ENCODE results near the gene PLPP1.
"Not testable (repeated sequence)": the region's sequence is repeated elsewhere in the genome, so short reads cannot be mapped to it uniquely, and the experiment has no call there.

Gene PLPP1

GRCh38 chr5:55547781-55548180 is 13.0 kb upstream of the PLPP1 start:
- in situ Hi-C loops (cut with MboI; ENCODE audit: low sequenced_read_pairs), result no loop called here

- in situ Hi-C loops (cut with MboI; ENCODE audit: low sequenced_read_pairs), result no loop called here
These were observed 12.2 kb upstream of the PLPP1 start for GRCh38 chr5:55546947-55547346.

GRCh38 chr5:55544341-55544740 is 9.6 kb upstream of the PLPP1 start:
- in situ Hi-C loops (cut with MboI; ENCODE audit: low sequenced_read_pairs), result no loop called here

GRCh38 chr5:55541056-55541635 is 6.4 kb upstream of the PLPP1 start:
- in situ Hi-C loops (cut with MboI; ENCODE audit: low sequenced_read_pairs), result no loop called here

- in situ Hi-C loops (cut with MboI; ENCODE audit: low sequenced_read_pairs), result no loop called here
These were observed 5.8 kb upstream of the PLPP1 start for GRCh38 chr5:55540525-55540924.

GRCh38 chr5:55540024-55540423 is 5.3 kb upstream of the PLPP1 start:
- in situ Hi-C loops (cut with MboI; ENCODE audit: low sequenced_read_pairs), result no loop called here

- in situ Hi-C loops (cut with MboI; ENCODE audit: low sequenced_read_pairs), result no loop called here
These were observed 3.9 kb upstream of the PLPP1 start for GRCh38 chr5:55538661-55539060.

- in situ Hi-C loops (cut with MboI; ENCODE audit: low sequenced_read_pairs), result not testable (repeated sequence)
These were observed 2.6 kb upstream of the PLPP1 start for GRCh38 chr5:55537315-55537714.

- in situ Hi-C loops (cut with MboI; ENCODE audit: low sequenced_read_pairs), result no loop called here
These were observed 588 bp upstream of the PLPP1 start for GRCh38 chr5:55535199-55535905.

GRCh38 chr5:55533521-55534435 is 986 bp downstream of the PLPP1 start:
- in situ Hi-C loops (cut with MboI; ENCODE audit: low sequenced_read_pairs), result no loop called here

- in situ Hi-C loops (cut with MboI; ENCODE audit: low sequenced_read_pairs), result no loop called here
These were observed 4.1 kb downstream of the PLPP1 start for GRCh38 chr5:55530669-55531068.

GRCh38 chr5:55524816-55525215 is 9.9 kb downstream of the PLPP1 start:
- in situ Hi-C loops (cut with MboI; ENCODE audit: low sequenced_read_pairs), result no loop called here

- in situ Hi-C loops (cut with MboI; ENCODE audit: low sequenced_read_pairs), result no loop called here
These were observed 11.5 kb downstream of the PLPP1 start for GRCh38 chr5:55523293-55523692.

- in situ Hi-C loops (cut with MboI; ENCODE audit: low sequenced_read_pairs), result no loop called here
These were observed 12.9 kb downstream of the PLPP1 start for GRCh38 chr5:55521881-55522280.

GRCh38 chr5:55520117-55520839 is 14.5 kb downstream of the PLPP1 start:
- in situ Hi-C loops (cut with MboI; ENCODE audit: low sequenced_read_pairs), result no loop called here

GRCh38 chr5:55518831-55519390 is 15.9 kb downstream of the PLPP1 start:
- in situ Hi-C loops (cut with MboI; ENCODE audit: low sequenced_read_pairs), result no loop called here

GRCh38 chr5:55517804-55518203 is 17.0 kb downstream of the PLPP1 start:
- in situ Hi-C loops (cut with MboI; ENCODE audit: low sequenced_read_pairs), result no loop called here

GRCh38 chr5:55511010-55511409 is 23.8 kb downstream of the PLPP1 start:
- in situ Hi-C loops (cut with MboI; ENCODE audit: low sequenced_read_pairs), result no loop called here

GRCh38 chr5:55510523-55510880 is 24.3 kb downstream of the PLPP1 start:
- in situ Hi-C loops (cut with MboI; ENCODE audit: low sequenced_read_pairs), result no loop called here

- in situ Hi-C loops (cut with MboI; ENCODE audit: low sequenced_read_pairs), result no loop called here
These were observed 24.8 kb downstream of the PLPP1 start for GRCh38 chr5:55509796-55510522.
